Left hindlimb (tissue), 1 donor: ENCODE results near the gene PPP1R9A.

Experiments used
- DNase-seq: peaks from one replicate; pipeline ENCODE4 v3.0.0-alpha.2; 2018

The PPP1R9A gene

GRCh38 chr7:95209788-95210187 is 302.4 kb downstream of the PPP1R9A start:
- no peak for DNase-seq

- DNase-seq, result no peak
These were observed 305.8 kb downstream of the PPP1R9A start for GRCh38 chr7:95213148-95213547.

DNA sequence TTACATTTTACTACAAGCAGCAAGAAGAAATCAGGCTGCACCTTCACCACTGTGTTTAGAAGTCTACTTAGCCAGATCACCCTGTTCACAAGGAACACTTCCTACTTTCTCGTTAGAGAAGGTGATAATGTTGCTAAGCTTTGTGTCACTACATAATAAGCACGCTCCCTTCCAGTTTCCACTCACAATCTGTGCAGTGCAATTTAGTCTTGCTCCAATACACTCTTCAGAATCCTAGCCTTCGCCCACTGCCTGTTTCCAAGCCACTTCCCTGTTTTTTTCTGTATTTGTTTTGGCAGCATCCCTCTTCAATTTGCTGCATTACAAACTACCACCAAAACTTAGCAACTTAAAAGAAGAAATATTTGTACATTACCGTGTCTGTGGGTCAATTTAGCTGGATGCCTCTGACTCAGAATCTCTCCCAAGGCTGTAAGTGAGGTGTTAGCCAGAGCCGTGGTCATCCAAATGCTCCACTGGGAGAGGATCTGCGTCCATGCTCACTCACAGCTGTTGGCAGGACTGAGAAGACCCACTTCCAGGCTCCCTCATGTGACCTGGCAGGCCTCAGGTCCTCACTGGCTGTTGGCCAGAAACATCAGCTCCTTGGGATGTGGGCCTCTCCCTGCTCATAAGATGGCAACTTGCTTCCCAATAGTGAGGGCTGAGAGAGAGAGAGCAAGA is 306.6 kb downstream of the PPP1R9A start:
- DNase-seq, result peak; percentile 91

- DNase-seq, result no peak
These were observed 312.3 kb downstream of the PPP1R9A start for GRCh38 chr7:95219721-95220120.

DNA sequence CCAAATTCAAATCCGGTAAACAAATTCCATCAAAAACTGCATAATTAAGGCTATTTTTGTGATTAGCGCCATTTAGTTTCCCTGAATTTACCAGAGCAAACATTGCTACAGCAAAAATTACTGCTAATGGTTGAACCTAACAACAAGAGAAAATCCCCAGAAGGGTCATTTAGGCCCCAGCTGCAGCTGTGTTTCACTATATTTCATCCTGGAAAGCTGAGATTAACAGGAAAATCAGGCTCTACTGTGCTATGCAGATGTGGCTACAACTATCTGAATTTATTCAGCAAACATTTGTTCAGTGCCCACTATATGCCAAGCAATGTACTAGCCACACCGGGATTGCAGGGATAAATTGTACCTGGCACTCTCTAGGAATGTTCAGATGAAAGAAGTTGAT is 312.9 kb downstream of the PPP1R9A start:
- peak; percentile 57 for DNase-seq

GRCh38 chr7:95225301-95225700 is 317.9 kb downstream of the PPP1R9A start:
- DNase-seq, result no peak

DNA sequence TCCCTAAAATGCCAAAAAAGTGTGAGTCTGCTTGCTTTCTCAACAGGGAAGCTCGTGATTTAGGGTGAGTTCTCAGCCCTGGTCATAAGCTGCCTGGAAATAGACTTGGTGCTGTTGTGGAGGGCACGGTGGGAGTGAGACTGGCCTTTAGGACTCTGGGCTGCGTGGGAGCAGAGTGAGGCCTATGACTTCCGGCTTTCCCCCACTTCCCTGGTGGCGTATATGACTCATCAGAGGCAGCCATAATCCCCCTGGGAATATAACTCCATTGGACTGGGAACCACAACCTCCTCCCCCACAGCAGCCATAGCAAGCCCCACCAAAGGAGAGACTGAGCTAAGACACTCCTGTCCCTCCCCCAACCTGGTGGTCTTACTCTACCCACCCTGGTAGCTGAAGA is 321.9 kb downstream of the PPP1R9A start:
- no peak for DNase-seq

- DNase-seq, result no peak
These were observed 331.0 kb downstream of the PPP1R9A start for GRCh38 chr7:95238252-95238943.

DNA sequence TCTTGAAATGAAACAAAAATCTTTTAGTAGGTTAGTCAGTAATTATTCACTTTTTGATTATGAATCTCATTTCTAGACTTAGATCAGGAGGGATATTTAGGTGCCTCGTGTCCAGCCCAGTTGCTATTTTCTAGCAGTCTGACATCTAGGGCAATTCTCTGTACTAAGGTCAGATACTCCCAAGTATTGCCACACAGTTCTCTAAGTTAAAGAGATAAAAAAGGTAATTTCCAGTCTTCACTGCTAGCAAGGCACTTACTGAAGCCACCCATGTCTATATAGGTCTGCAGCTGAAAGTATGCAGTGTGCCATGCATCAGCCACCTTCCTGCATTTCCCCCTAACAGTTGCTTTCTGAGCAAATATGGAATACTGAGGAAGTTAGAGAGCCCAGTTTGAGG is 333.5 kb downstream of the PPP1R9A start:
- no peak for DNase-seq

DNA sequence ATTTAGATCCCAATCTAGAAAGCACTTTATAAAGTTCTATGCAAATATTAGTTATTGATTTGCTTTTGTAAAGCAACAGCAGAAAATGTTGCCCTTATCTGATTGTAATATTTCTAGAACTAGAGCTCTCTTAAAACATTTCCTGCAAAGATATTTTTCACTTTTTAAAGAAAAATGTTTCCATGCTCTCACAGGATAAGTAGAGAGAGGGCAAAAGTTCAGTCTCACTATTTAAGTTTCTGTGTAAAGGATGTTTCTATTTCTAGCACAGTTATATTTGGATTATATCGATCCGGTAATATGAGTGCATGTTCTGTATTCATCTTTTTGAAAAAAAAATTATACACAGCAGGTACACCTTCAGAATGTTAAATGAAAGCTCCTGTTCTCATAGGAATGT is 334.9 kb downstream of the PPP1R9A start:
- DNase-seq, result no peak

GRCh38 chr7:95244616-95245015 is 337.2 kb downstream of the PPP1R9A start:
- DNase-seq, result no peak

- DNase-seq, result no peak
These were observed 338.6 kb downstream of the PPP1R9A start for GRCh38 chr7:95245828-95246500.

GRCh38 chr7:95246831-95247370 is 339.5 kb downstream of the PPP1R9A start:
- peak; percentile 64 for DNase-seq

DNA sequence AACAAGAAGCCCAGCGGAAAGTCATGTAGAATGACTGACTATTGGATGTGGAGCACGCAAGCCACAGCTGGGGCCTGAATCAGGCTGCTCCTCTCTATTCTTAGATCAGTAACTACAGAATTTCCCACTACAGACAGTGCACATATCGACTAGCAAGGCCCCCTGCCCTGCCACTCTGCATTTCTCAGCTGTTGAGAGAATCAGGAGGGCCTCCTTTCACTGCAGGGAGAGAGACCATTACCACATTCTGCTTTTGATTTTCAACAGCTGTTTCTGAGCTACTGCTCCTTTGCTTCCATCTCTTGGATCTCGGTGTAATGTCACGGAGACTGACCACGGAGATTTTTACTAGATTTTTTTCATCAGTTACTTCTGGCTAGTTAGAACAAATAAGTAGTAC is 343.2 kb downstream of the PPP1R9A start:
- DNase-seq, result no peak

GRCh38 chr7:95251966-95252365 is 344.6 kb downstream of the PPP1R9A start:
- DNase-seq, result no peak

DNA sequence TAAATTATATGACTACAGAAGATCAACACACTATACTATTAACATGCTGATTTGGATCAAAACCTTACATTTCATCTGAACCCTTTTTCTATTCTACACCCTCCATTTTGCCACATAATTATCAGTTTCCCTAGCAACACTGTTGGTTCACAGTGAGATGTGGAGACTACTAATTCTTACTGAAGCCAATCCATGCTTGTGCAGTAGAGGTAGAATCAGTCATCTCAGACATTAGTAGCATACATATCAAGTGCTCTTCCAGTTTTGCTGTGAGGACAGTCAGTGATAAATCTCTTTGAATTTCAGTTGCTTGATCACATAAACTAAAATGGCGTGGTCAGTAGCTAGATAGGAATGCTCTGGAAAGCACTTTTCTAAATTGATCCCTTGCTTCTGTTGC is 346.6 kb downstream of the PPP1R9A start:
- no peak for DNase-seq

- no peak for DNase-seq
These were observed 348.3 kb downstream of the PPP1R9A start for GRCh38 chr7:95255691-95256090.

DNA sequence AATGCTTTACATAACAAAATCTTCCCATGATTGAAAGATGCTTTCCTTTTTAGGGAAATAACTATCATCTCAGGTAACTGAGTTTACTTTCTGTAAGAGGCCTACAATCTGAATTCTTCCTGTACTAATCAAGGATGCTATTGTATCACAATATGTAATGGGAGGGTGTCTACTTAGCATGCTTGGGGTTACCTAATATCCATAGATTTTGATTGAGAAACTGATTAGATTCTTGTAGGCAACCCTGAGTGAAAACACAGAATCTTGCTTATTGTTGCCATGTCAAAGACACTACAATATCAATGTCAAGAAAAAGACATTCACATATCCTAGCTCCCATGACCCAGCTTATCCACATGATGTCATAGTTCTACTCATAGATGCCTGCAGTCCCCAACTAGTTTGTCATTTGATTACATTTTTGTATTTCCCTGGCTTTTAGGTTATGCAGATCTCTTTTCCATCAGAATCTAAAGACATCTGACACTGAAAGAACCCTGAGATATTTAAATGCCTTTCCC is 354.6 kb downstream of the PPP1R9A start:
- no peak for DNase-seq

- no peak for DNase-seq
These were observed 355.5 kb downstream of the PPP1R9A start for GRCh38 chr7:95262875-95263274.

GRCh38 chr7:95263785-95264362 is 356.5 kb downstream of the PPP1R9A start:
- no peak for DNase-seq

DNA sequence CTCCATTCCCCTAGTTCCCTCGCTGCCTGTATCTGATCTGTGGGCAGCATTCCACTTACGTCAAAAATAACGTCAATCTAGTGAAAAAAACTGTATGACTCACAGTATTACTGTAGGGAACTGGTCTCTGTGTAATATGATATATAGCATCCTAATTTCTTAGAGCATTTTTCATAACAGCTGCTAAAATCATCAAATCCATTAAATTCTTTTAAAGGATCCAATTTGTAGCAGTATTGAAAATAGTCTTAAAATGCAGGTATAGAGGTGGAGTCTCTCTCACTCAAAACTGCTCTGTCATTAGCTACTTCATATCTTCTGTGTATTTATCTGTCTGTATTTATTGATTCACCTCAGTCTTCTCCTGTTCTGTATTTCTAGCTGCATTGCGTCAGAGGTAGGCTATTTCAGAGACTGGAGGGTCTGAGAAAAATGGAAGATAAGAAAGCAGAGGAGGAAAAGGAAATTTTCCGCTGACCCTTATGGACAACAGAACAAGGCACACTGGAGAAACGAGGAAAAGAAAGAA is 357.0 kb downstream of the PPP1R9A start:
- no peak for DNase-seq

- DNase-seq, result no peak
These were observed 358.2 kb downstream of the PPP1R9A start for GRCh38 chr7:95265634-95266033.

DNA sequence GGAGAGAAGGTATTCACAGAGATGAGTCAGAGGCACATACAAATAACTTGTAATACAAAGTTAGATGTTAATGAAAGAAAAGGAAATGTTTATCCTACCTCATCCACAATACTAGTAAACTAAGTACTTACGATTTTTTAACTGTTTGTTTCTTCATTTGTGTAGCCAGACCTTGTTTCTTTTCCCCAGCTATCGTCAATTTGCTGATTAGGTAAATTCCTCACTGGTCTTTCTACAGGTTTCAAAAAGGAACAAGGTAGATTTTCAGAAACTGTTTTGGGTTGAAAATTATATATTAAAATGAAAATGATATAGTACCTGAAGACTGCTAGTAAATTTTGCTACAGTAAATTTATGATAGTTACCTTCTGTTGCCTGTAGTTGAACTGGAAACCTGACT is 360.4 kb downstream of the PPP1R9A start:
- DNase-seq, result no peak
